GM12875 (cell line): Measurements from ENCODE around the gene RAB20.

Experiments
- H3K4me3 ChIP-seq: one replicate; pipeline ENCODE4 v1.5.1; 2011; ENCODE audit warnings: low read depth, low read length, control low read depth
- TF ChIP-seq, protein P1 (sequence below): IDR thresholded peaks from 2 replicates; pipeline ENCODE4 v1.5.1; 2011; ENCODE audit warnings: low read depth, mild to moderate bottlenecking, control low read depth, inconsistent platforms, low read length, moderate library complexity, borderline replicate concordance; ENCODE audit not compliant: insufficient read depth

The RAB20 gene

DNA sequence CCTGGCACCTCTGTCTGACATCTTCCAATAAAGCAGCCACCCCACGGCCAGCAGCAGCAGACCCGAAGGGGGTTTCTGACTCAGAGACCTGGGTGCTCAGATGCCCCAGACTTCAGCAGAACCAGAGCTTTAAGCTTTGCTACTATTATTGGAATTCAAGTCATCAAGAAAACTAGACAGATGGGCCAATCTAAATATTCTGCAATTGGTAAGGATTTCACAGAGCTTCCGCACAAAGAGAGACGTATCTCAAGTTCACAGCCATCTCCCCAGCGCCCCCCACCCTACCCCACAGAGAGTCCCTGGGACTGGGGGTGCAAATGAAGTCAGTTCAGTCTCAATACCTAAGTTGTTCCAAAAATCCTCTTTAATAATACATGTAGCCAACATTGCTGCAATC, 38.8 kb downstream of the RAB20 start:
- TF ChIP-seq, protein P1, sequence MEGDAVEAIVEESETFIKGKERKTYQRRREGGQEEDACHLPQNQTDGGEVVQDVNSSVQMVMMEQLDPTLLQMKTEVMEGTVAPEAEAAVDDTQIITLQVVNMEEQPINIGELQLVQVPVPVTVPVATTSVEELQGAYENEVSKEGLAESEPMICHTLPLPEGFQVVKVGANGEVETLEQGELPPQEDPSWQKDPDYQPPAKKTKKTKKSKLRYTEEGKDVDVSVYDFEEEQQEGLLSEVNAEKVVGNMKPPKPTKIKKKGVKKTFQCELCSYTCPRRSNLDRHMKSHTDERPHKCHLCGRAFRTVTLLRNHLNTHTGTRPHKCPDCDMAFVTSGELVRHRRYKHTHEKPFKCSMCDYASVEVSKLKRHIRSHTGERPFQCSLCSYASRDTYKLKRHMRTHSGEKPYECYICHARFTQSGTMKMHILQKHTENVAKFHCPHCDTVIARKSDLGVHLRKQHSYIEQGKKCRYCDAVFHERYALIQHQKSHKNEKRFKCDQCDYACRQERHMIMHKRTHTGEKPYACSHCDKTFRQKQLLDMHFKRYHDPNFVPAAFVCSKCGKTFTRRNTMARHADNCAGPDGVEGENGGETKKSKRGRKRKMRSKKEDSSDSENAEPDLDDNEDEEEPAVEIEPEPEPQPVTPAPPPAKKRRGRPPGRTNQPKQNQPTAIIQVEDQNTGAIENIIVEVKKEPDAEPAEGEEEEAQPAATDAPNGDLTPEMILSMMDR, result no peak
- H3K4me3 ChIP-seq, result no peak overlapping the region

DNA sequence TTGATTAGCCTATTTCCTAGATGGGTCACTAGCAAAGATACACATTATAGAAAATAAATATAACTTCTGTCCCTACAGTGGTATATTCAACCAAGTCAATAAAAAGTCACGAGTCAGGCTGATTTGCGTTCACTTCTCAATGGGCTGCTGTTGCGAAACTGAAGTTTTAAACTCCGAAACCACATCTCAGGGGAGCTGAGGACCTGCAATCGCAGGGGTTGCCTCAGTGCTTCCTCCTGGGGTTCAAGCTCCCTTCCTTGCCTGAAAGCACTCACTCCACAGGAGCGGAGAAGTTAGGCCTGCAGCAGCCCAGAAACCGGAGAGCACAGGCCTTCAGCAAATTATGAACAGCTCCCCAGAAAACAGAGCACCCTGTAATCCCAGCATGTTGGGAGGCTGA, 39.6 kb downstream of the RAB20 start:
- H3K4me3 ChIP-seq, result no peak overlapping the region
- TF ChIP-seq, protein P1, result no peak

DNA sequence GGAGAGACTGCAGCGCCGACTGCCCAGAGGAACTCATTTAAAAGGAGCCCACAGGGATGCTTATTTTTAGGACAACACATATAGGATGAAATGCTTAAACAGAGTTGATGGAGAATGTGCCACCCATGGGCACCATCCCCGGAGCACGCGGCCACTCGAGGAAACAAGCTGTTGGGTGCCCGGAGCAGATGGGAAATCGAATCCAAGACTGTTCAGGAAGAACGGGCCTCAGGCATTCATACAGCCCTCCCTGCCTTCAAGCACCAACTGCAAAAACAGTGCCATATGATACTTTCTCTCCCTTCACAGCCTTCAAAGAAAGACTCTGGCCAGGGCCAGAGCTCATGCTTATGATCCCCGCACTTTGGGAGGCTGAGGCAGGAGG, 40.2 kb downstream of the RAB20 start:
- TF ChIP-seq, protein P1, result no peak
- no peak overlapping the region for H3K4me3 ChIP-seq

DNA sequence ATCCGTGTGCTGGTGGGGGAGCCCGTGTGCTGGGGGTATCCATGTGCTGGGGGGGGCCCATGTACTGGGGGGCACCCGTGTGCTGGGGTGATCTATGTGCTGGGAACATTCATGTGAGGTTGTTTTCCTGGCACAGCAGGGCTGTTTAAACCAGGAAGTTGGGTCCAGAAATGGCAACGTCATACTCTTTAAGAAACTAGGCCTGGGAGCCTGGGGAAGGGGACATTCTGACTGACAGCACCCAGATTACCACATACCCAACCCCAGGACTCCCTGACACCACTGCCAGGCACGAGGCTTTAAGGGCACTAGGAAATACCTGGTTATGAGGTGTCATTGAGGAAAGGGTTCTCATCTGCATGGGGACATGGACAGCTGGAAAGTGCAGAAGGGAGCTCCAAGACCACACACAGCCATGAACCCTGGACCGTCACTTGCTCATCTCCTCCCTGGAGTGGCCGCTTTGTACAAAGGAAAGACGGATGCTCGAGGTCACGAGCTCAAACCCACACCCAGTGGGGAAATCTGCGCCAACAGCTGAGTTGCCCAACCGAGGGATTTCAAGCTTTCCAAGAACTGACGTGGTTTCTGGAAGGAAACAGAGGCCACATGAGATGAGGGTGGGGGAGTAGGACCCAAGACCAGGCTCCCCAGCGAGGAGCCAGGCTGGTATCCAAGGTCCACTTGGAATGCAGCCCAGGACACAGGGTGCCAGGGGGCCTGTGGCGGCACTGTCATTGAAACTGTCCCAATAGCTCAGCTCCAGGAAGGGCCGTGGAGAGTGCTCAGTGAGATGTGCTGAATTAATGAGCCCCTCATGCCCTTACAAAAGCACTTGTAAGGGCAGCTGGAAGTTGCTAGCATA, 40.9 kb downstream of the RAB20 start:
- TF ChIP-seq, protein P1, result no peak

DNA sequence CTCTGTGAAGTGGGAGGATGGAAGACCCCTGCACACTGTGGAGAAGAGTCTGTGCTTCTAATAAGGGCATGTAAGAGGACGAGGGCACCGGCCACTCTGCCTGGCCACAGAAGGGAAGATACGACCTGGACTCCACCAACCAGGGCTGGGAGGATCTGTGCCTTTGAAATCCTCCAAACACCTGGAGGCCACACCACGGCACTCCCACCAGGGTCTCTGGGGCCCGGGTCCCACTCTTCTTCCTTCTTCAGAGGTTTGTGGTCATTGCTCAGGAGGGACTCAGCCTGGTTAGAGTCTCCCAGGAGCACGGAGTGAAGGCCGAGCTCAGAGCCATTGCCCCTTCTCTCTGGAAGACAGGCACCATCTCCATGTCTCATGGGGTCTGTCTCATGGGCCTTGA, 42.0 kb downstream of the RAB20 start:
- H3K4me3 ChIP-seq, result no peak overlapping the region
- TF ChIP-seq, protein P1, result no peak

More for the DNA sequence above, 40.9 kb downstream of the RAB20 start:
- no peak overlapping the region for H3K4me3 ChIP-seq

DNA sequence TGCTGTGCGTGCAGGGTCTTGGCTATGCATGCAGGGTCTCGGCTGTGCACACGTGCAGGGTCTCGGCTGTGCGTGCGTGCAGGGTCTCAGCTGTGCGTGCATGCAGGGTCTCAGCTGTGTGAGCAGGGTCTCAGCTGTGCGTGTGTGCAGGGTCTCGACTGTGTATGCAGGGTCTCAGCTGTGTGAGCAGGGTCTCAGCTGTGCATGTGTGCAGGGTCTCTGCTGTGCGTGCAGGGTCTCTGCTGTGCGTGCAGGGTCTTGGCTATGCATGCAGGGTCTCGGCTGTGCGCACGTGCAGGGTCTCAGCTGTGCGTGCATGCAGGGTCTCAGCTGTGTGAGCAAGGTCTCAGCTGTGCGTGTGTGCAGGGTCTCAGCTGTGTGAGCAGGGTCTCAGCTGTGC, 42.5 kb downstream of the RAB20 start:
- TF ChIP-seq, protein P1, result no peak
- no peak overlapping the region for H3K4me3 ChIP-seq

DNA sequence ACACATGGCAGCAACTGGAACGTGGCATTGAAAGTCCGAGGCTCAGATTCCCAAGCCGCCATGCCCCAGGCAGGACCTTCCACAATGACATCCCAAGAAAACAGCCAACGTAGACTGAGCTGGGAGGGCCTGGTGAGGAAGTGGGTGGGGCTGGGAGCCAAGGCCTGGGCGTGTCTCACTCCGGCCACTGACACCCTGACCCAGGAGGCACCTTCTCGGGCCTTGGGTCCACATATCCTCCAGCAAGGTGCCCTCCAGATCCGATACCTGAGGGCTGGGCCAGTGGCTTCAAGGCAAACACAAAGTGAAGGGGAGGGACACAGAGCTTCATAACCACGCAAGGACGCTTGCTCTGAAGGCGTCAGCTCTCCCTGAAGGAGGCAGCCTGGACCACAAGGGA, 43.0 kb downstream of the RAB20 start:
- H3K4me3 ChIP-seq, result no peak overlapping the region

More for the DNA sequence above, 43.0 kb downstream of the RAB20 start:
- TF ChIP-seq, protein P1, result no peak
